ENCODE measurements around the gene ALOXE3.

Gene ALOXE3

DNA sequence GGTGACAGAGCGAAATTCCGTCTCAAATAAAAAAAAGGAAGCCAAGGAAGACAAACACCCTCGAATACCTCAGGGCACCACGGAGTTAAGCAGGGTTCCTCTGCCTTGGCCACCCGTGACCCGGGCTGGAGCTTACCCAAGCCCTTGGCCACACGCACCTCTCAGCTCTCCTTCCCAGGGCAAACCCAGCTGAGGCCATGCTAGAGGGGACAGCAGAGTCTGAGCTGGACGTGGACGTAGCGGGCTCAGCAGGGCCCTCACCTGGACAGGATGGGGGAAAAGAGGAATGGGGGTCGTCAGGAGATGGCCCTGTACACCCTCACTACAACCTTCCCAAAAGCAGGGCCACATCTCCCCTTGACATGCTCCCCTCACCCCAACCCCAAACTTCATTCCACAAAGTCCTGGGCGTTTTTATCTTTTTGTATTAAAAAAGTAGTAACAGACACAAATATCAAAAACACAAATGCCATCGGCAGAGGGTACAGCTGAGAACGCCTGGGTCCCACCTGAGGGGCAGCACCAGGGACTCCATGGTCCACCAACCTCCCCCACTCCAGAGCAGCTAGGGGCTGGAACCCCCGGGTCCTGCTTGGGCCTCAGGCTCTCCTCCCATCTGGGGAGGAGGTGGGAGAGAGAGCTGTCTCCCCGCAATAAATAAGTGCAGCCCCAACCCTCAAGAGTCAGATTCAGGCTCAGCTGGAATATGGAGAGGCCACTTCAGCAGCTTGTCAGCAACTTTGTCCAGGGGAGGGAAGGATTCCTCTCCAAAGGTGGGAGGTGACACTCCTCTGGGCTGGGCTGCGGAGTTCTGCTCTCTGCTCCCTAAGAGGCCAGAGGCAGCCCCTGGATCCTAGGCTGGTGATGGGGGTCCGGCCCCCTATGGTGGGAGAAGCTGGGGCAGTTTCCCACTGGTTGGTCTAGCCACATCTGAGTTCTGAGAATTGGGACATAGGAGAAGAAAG lies 22.0 kb upstream of the ALOXE3 start:
- Histone ChIP-seq H3K9me3 (ENCODE audit: control insufficient read depth, insufficient read depth, low read length) (no peaks in the 10 kb centered on the region), H3K9ac (ENCODE audit: low read depth, low read length) (no peak overlapping the region), H3K4me1 (ENCODE audit: insufficient read depth, low read length) (no peaks in the 10 kb centered on the region), H3K36me3 (ENCODE audit: insufficient read depth, low read length) (no peaks in the 10 kb centered on the region; the same call in 1 of the 2 replicates)

DNA sequence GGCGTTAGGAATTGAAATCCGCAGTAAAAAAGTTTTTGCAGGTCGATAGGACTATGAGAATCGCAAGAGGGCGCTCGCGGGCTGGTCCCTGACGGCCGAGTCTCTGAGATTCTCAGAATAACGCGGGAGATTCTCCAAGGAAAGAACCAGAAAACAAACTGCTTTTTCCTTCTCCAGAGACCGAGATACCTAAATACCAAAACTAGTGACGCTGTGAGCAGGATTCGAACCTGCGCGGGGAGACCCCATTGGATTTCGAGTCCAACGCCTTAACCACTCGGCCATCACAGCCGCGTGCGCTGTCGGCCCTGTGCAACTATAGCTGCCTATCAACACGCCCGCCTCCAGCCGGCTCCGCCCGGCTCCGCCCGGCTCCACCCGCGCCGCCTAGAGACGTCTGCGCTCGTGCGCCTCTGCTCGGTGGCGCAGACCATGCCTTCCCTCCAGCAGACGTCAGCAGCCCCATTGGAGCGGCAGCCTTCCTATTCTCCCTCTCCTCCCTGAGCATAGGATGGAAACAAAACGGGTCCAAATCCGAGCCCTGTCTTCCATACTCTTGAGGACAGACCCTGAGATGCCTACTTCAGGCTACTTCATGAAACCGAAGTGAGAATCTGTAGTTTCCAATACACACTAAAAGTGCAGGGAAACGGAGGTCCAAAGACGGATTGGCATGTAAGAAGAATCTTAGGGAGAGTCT lies 20.5 kb upstream of the ALOXE3 start:
- Histone ChIP-seq H3K36me3 (ENCODE audit: insufficient read depth, low read length) (no peaks in the 10 kb centered on the region), H3K9me3 (ENCODE audit: control insufficient read depth, insufficient read depth, low read length) (no peaks in the 10 kb centered on the region), H3K4me1 (ENCODE audit: insufficient read depth, low read length) (peaks cover 2% of the 10 kb centered on the region; the same call in 1 of the 2 replicates), H3K9ac (ENCODE audit: low read depth, low read length) (peak overlapping the region; percentile 75)

GRCh38 chr17:8138374-8138671 lies 20.0 kb upstream of the ALOXE3 start:
- Histone ChIP-seq H3K9me3 (ENCODE audit: control insufficient read depth, insufficient read depth, low read length) (no peaks in the 10 kb centered on the region), H3K9ac (ENCODE audit: low read depth, low read length) (peak overlapping the region; percentile 75), H3K36me3 (ENCODE audit: insufficient read depth, low read length) (no peaks in the 10 kb centered on the region), H3K4me1 (ENCODE audit: insufficient read depth, low read length) (peaks cover 4% of the 10 kb centered on the region; the same call in 1 of the 2 replicates)

GRCh38 chr17:8137645-8138373 lies 19.5 kb upstream of the ALOXE3 start:
- H3K9ac ChIP-seq (ENCODE audit: low read depth, low read length) = peak overlapping the region; percentile 75
- H3K9me3 ChIP-seq (ENCODE audit: control insufficient read depth, insufficient read depth, low read length) = no peaks in the 10 kb centered on the region
- H3K36me3 ChIP-seq (ENCODE audit: insufficient read depth, low read length) = no peaks in the 10 kb centered on the region
- H3K4me1 ChIP-seq (ENCODE audit: insufficient read depth, low read length) = peaks cover 4% of the 10 kb centered on the region; the same call in 1 of the 2 replicates

- H3K36me3 ChIP-seq (ENCODE audit: insufficient read depth, low read length) = no peaks in the 10 kb centered on the region
- peaks cover 4% of the 10 kb centered on the region; the same call in 1 of the 2 replicates for H3K4me1 ChIP-seq (ENCODE audit: insufficient read depth, low read length)
- no peaks in the 10 kb centered on the region for H3K9me3 ChIP-seq (ENCODE audit: control insufficient read depth, insufficient read depth, low read length)
- peak overlapping the region; percentile 1; the same call in 1 of the 2 replicates for H3K9ac ChIP-seq (ENCODE audit: low read depth, low read length)
These were observed 15.6 kb upstream of the ALOXE3 start for GRCh38 chr17:8133941-8134340.

DNA sequence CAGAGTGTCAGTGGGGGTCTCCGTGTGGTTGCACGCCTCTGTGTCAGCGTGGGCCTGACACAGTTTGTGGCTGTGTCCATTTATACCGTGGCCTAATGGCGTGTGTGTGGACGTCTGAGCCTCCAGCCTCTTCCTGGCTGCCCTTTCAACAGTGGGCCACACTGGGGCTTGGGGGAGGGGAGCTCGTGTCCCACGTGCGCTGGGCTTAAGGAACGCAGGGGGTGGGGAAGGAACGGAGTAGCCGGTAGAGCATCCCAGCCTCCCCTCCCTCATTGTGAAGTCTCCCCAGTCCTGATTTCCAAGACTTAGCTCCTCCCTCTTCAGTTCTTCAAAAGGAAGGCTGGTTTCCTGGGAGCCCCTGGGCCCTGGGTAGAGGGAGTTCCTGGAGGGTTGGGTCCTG lies 15.1 kb upstream of the ALOXE3 start:
- Histone ChIP-seq H3K4me1 (ENCODE audit: insufficient read depth, low read length) (peaks cover 4% of the 10 kb centered on the region; the same call in 1 of the 2 replicates), H3K36me3 (ENCODE audit: insufficient read depth, low read length) (no peaks in the 10 kb centered on the region), H3K9ac (ENCODE audit: low read depth, low read length) (peak overlapping the region; percentile 1; the same call in 1 of the 2 replicates), H3K9me3 (ENCODE audit: control insufficient read depth, insufficient read depth, low read length) (no peaks in the 10 kb centered on the region)

DNA sequence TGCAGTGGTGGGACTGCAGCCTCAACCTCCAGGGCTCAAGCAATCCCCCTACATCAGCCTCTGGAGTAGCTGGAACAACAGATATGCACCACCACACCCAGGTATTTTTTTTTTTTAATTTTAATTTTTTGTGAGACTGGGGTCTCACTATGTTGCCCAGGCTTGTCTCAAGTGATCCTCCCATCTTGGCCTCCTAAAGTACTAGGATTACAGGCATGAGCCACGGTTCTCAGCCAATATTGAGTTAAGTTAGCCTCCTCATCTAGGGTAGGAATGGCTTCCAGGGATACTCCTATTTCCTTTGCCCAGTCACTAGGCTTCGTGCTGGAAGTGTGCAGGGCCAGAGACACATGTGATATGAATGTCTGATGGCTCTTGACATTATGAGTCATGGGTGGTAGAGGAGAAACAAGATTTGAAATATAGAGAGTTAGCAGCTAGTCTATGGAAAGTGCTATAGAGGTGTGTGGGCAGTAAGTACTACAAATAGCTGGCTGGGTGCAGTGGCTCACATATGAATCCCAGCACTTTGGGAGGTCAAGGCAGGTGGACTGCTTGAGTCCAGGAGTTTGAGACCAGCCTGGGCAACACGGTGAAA lies 13.6 kb upstream of the ALOXE3 start:
- H3K9ac ChIP-seq (ENCODE audit: low read depth, low read length) = no peak overlapping the region
- H3K9me3 ChIP-seq (ENCODE audit: control insufficient read depth, insufficient read depth, low read length) = no peaks in the 10 kb centered on the region
- peaks cover 4% of the 10 kb centered on the region; the same call in 1 of the 2 replicates for H3K4me1 ChIP-seq (ENCODE audit: insufficient read depth, low read length)
- H3K36me3 ChIP-seq (ENCODE audit: insufficient read depth, low read length) = no peaks in the 10 kb centered on the region

- Histone ChIP-seq H3K9ac (ENCODE audit: low read depth, low read length) (no peak overlapping the region; the same call in 1 of the 2 replicates), H3K9me3 (ENCODE audit: control insufficient read depth, insufficient read depth, low read length) (no peaks in the 10 kb centered on the region), H3K36me3 (ENCODE audit: insufficient read depth, low read length) (no peaks in the 10 kb centered on the region), H3K4me1 (ENCODE audit: insufficient read depth, low read length) (no peaks in the 10 kb centered on the region; the same call in 1 of the 2 replicates)
These were observed 9.9 kb upstream of the ALOXE3 start for GRCh38 chr17:8128125-8128784.

DNA sequence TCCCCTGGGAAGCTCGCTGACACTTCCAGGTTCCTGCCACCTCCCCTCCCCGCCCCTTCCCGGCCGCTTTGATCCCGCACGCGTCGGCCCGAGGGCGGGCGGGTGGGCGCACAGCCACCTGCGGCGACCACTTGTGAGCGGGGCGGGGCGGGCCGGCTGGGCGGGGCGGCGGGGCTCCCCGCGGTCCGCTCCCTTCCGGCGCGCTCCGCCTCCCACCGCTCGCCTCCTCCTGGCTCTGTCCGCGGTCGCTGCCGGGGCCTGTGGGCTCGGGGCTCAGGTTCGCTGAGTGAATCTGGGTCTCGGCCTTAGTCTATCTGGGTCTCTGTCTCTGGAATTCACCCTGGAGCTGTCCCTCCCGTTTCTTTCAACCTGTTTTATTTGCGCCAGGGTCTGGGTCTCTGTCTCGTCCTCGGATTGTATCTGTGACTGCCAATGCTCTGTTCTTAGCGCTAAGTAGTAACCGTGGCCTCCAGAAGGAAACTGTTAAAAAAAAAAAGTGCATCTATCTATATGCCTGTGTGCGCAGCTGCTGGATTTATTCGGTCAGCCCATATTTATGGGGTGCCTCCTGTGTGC lies 8.3 kb upstream of the ALOXE3 start:
- Histone ChIP-seq H3K4me1 (ENCODE audit: insufficient read depth, low read length) (no peaks in the 10 kb centered on the region), H3K9ac (ENCODE audit: low read depth, low read length) (peak overlapping the region; percentile 65; the same call in 1 of the 2 replicates), H3K9me3 (ENCODE audit: control insufficient read depth, insufficient read depth, low read length) (no peaks in the 10 kb centered on the region), H3K36me3 (ENCODE audit: insufficient read depth, low read length) (no peaks in the 10 kb centered on the region)

- H3K4me1 ChIP-seq (ENCODE audit: insufficient read depth, low read length) = no peaks in the 10 kb centered on the region
- no peaks in the 10 kb centered on the region for H3K9me3 ChIP-seq (ENCODE audit: control insufficient read depth, insufficient read depth, low read length)
- no peaks in the 10 kb centered on the region for H3K36me3 ChIP-seq (ENCODE audit: insufficient read depth, low read length)
- H3K9ac ChIP-seq (ENCODE audit: low read depth, low read length) = peak overlapping the region; percentile 59
These were observed 7.7 kb upstream of the ALOXE3 start for GRCh38 chr17:8125947-8126490.

DNA sequence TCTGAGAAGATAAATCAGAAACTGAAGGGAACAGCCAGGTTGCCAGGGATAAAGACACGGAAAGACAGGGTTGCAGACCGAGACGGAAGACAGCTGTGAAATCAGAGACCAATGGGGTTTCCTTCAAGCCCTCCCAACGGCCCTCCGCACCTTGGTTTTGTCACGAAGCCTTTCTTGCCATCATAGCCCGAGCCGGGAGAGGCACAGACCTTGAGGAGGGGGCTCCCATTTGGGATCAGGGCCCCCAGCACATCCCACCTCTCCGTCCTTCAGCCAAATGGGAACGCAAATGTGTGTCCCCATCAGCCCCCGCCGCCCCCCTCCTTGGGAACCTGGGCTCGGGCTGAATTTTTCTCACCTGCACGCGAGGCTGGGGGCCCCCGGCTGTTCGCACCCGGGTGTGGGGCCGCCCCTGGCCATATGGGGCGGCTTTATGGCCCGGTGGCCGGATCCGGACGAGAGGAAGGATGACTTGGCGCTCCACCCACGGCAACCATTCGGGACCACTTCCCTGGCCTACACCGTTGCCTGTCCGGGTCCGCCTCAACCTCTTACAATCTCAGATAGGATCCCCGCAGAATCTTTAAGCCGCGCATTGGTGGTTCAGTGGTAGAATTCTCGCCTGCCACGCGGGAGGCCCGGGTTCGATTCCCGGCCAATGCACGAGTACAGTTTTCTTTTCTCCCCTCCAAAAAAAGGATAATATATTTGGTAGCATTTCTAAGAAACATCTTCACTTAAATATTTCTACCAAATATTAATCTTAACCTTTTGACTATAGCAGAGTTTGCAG lies 7.0 kb upstream of the ALOXE3 start:
- peak overlapping the region; percentile 59 for H3K9ac ChIP-seq (ENCODE audit: low read depth, low read length)
- no peaks in the 10 kb centered on the region for H3K9me3 ChIP-seq (ENCODE audit: control insufficient read depth, insufficient read depth, low read length)
- no peaks in the 10 kb centered on the region for H3K36me3 ChIP-seq (ENCODE audit: insufficient read depth, low read length)
- H3K4me1 ChIP-seq (ENCODE audit: insufficient read depth, low read length) = no peaks in the 10 kb centered on the region

GRCh38 chr17:8124350-8125153 lies 6.2 kb upstream of the ALOXE3 start:
- Histone ChIP-seq H3K36me3 (ENCODE audit: insufficient read depth, low read length) (no peaks in the 10 kb centered on the region), H3K9ac (ENCODE audit: low read depth, low read length) (peak overlapping the region; percentile 59; the same call in 1 of the 2 replicates)

More at GRCh38 chr17:8124350-8125153, 6.2 kb upstream of the ALOXE3 start:
- no peaks in the 10 kb centered on the region for H3K9me3 ChIP-seq (ENCODE audit: control insufficient read depth, insufficient read depth, low read length)
- no peaks in the 10 kb centered on the region for H3K4me1 ChIP-seq (ENCODE audit: insufficient read depth, low read length)

Measured in ES-I3 (cell line).